MG63 (cell line): ENCODE data around the gene RASA3. TPM values are rescaled to one million over a fixed set of nuclear protein-coding genes. Genes with fewer than 3 reads are reported as not detected.
"Not testable (repeated sequence)": the region's sequence is repeated elsewhere in the genome, so short reads cannot be mapped to it uniquely, and the experiment has no call there.

Experiments
- DNase-seq: peaks from one replicate; pipeline ENCODE4 v3.0.0-alpha.2; 2020
- H3K27me3 ChIP-seq: fragments of 250-450 bp; sonication (Bioruptor Pico); 2 replicates; pipeline ENCODE4 v1.5.1; 2020; ENCODE audit warnings: mild to moderate bottlenecking, moderate library complexity
- H3K36me3 ChIP-seq: fragments of 250-450 bp; sonication (Bioruptor Pico); 2 replicates; pipeline ENCODE4 v1.5.1; 2020; ENCODE audit warnings: mild to moderate bottlenecking, moderate library complexity
- H3K4me3 ChIP-seq: fragments of 250-450 bp; sonication (Bioruptor Pico); 2 replicates; pipeline ENCODE4 v1.5.1; 2020; ENCODE audit warnings: mild to moderate bottlenecking, moderate library complexity
- H3K9me3 ChIP-seq: fragments of 250-450 bp; sonication (Bioruptor Pico); 2 replicates; pipeline ENCODE4 v1.5.1; 2020; ENCODE audit warnings: mild to moderate bottlenecking, moderate library complexity
- total RNA-seq: library from RNA; depleted of rRNA; stranded (reverse); fragments of >200 nt; shearing (Covaris generic); gene quantifications from 2 replicates; pipeline ENCODE4 v1.2.3, GENCODE V29; 2014; ENCODE audit warnings: low replicate concordance

The RASA3 gene
- total RNA-seq, 1 experiment from 2014 or later = 21.7 TPM

GRCh38 chr13:114114006-114114640, 18.3 kb downstream of the RASA3 start:
- Histone ChIP-seq H3K27me3 (no peaks in the 10 kb centered on the region), H3K4me3 (no peak overlapping the region), H3K9me3 (no peaks in the 10 kb centered on the region), H3K36me3 (peaks cover 9% of the 10 kb centered on the region)
- no peak for DNase-seq

GRCh38 chr13:114113395-114113794, 19.0 kb downstream of the RASA3 start:
- DNase-seq, H3K36me3 ChIP-seq, H3K27me3 ChIP-seq, H3K4me3 ChIP-seq, H3K9me3 ChIP-seq: not testable (repeated sequence)

GRCh38 chr13:114112826-114113322, 19.5 kb downstream of the RASA3 start:
- H3K9me3 ChIP-seq = no peaks in the 10 kb centered on the region
- no peak overlapping the region for H3K4me3 ChIP-seq
- DNase-seq = no peak
- no peaks in the 10 kb centered on the region for H3K27me3 ChIP-seq
- H3K36me3 ChIP-seq = peaks cover 9% of the 10 kb centered on the region

GRCh38 chr13:114112231-114112825, 20.1 kb downstream of the RASA3 start:
- H3K36me3 ChIP-seq = peaks cover 9% of the 10 kb centered on the region
- H3K9me3 ChIP-seq = no peaks in the 10 kb centered on the region
- no peaks in the 10 kb centered on the region for H3K27me3 ChIP-seq
- H3K4me3 ChIP-seq = no peak overlapping the region
- no peak for DNase-seq

GRCh38 chr13:114111577-114111976, 20.8 kb downstream of the RASA3 start:
- H3K9me3 ChIP-seq = no peaks in the 10 kb centered on the region
- no peak overlapping the region for H3K4me3 ChIP-seq
- H3K36me3 ChIP-seq = peaks cover 9% of the 10 kb centered on the region
- no peaks in the 10 kb centered on the region for H3K27me3 ChIP-seq
- DNase-seq = no peak

GRCh38 chr13:114110830-114111189, 21.6 kb downstream of the RASA3 start:
- not testable (repeated sequence) for DNase-seq, H3K27me3 ChIP-seq, H3K9me3 ChIP-seq, H3K4me3 ChIP-seq, H3K36me3 ChIP-seq

- no peaks in the 10 kb centered on the region for H3K9me3 ChIP-seq
- H3K36me3 ChIP-seq = peaks cover 5% of the 10 kb centered on the region
- no peak overlapping the region for H3K4me3 ChIP-seq
- DNase-seq = no peak
- no peaks in the 10 kb centered on the region for H3K27me3 ChIP-seq
Observed at GRCh38 chr13:114110091-114110829, 22.2 kb downstream of the RASA3 start.

GRCh38 chr13:114109641-114110041, 22.8 kb downstream of the RASA3 start:
- no peak overlapping the region for H3K4me3 ChIP-seq
- H3K9me3 ChIP-seq = no peaks in the 10 kb centered on the region
- H3K36me3 ChIP-seq = peaks cover 2% of the 10 kb centered on the region; the same call in 1 of the 2 replicates
- DNase-seq = no peak
- H3K27me3 ChIP-seq = no peaks in the 10 kb centered on the region

- Histone ChIP-seq H3K27me3 (no peaks in the 10 kb centered on the region), H3K4me3 (no peak overlapping the region), H3K36me3 (peaks cover 2% of the 10 kb centered on the region; the same call in 1 of the 2 replicates), H3K9me3 (no peaks in the 10 kb centered on the region)
- DNase-seq = no peak
Observed at GRCh38 chr13:114108894-114109293, 23.5 kb downstream of the RASA3 start.

GRCh38 chr13:114108141-114108761, 24.2 kb downstream of the RASA3 start:
- no peak overlapping the region for H3K4me3 ChIP-seq
- DNase-seq = no peak
- H3K27me3 ChIP-seq = no peaks in the 10 kb centered on the region

GRCh38 chr13:114107686-114108081, 24.7 kb downstream of the RASA3 start:
- H3K36me3 ChIP-seq = no peaks in the 10 kb centered on the region
- no peaks in the 10 kb centered on the region for H3K9me3 ChIP-seq
- peak; percentile 29 for DNase-seq
- no peaks in the 10 kb centered on the region for H3K27me3 ChIP-seq
- H3K4me3 ChIP-seq = no peak overlapping the region

More at GRCh38 chr13:114108141-114108761, 24.2 kb downstream of the RASA3 start:
- peaks cover 2% of the 10 kb centered on the region; the same call in 1 of the 2 replicates for H3K36me3 ChIP-seq
- H3K9me3 ChIP-seq = no peaks in the 10 kb centered on the region

GRCh38 chr13:114106991-114107685, 25.3 kb downstream of the RASA3 start:
- H3K4me3 ChIP-seq = no peak overlapping the region
- DNase-seq = no peak
- no peaks in the 10 kb centered on the region for H3K27me3 ChIP-seq
- no peaks in the 10 kb centered on the region for H3K9me3 ChIP-seq
- no peaks in the 10 kb centered on the region for H3K36me3 ChIP-seq

GRCh38 chr13:114106526-114106925, 25.9 kb downstream of the RASA3 start:
- Histone ChIP-seq H3K36me3 (no peaks in the 10 kb centered on the region), H3K4me3 (no peak overlapping the region), H3K27me3 (no peaks in the 10 kb centered on the region), H3K9me3 (no peaks in the 10 kb centered on the region)
- no peak for DNase-seq

- DNase-seq = no peak
- H3K36me3 ChIP-seq = no peaks in the 10 kb centered on the region
- H3K27me3 ChIP-seq = no peaks in the 10 kb centered on the region
- no peak overlapping the region for H3K4me3 ChIP-seq
- no peaks in the 10 kb centered on the region for H3K9me3 ChIP-seq
Observed at GRCh38 chr13:114105521-114106225, 26.8 kb downstream of the RASA3 start.

GRCh38 chr13:114104655-114105520, 27.5 kb downstream of the RASA3 start:
- DNase-seq = no peak
- no peaks in the 10 kb centered on the region for H3K27me3 ChIP-seq
- no peaks in the 10 kb centered on the region for H3K9me3 ChIP-seq
- H3K4me3 ChIP-seq = no peak overlapping the region
- H3K36me3 ChIP-seq = no peaks in the 10 kb centered on the region
